M059J (cell line): ENCODE results near the gene ATRAID. TPM values are rescaled to one million over a fixed set of nuclear protein-coding genes. Genes with fewer than 3 reads are reported as not detected.

ENCODE experiments used
- DNase-seq: peaks from one replicate; pipeline ENCODE4 v3.0.0-alpha.2; 2012; ENCODE audit warnings: low read depth
- total RNA-seq: library from RNA; depleted of rRNA; stranded (reverse); fragments of >200 nt; shearing (Covaris generic); gene quantifications from 2 replicates; pipeline ENCODE4 v1.2.3, GENCODE V29; 2014

Gene ATRAID
- total RNA-seq, 1 experiment from 2014 or later, result 334 TPM

DNA sequence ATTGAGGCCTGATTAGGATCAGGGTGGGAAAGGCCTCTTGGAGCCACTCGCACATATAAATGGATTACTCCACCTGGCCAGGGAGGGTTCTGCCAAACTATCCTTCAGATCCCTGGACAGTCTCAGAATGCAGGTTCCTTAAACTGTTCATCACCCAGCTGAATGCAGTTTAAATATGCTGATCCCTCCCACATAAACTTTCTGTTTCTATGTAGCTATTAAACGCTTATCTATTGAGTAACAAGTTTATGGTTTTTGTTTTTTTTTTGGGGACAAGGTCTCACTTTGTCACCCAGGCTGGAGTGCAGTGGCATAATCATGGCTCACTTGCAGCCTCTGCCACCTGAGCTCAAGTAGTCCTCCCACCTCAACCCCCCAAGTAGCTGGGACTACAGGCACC lies 7.2 kb downstream of the ATRAID start:
- DNase-seq, result no peak

DNA sequence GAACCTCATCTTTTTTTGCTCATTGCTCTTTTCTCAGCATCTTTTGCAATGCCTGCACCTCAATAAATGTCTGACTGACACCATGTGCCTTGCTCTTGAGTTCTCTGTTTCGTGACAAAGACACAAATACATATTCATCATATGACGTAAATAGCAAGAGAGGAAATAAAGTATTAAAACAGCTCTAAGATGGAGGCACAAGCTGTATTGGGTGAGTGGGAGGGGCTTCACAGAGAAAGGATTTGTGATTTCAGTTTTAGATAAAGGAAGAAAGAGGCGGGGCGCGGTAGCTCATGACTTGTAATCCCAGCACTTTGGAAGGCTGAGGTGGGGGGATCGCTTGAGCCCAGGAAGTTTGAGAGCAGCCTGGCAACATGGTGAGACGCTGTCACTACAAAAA lies 8.2 kb downstream of the ATRAID start:
- DNase-seq, result no peak

DNA sequence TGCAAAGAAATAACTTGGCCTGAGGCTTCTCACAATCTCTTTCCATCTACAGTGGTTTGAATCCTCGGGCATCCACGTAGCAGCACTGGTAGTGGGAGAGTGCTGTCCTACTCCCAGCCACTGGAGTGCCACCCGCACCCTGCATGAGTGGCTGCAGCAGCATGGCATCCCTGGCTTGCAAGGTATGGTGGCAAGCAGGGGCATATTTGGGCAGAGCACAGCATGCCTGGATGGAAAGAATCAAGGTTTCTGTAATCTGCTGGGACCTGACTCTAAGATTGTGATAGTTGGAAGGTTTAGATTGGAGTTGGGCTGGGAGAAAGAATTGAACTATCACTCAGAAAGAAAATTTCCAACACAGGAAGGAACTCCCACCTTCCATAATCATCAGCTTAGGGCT lies 9.3 kb downstream of the ATRAID start:
- DNase-seq, result no peak

DNA sequence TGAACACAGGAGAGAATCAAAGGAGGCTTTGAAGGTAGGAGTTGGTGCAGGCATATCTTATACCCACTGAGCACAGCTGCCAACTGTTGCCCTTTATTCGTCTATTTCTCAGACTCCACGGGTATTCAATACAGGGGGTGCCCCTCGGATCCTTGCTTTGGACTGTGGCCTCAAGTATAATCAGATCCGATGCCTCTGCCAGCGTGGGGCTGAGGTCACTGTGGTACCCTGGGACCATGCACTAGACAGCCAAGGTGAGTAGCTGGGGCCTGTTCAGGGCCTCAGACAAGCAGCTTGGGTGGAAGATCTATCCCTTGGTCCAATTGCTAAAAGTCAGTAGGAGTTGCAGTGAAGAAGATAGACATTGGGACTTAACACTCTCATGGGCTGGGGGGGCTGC lies 10.6 kb downstream of the ATRAID start:
- no peak for DNase-seq

DNA sequence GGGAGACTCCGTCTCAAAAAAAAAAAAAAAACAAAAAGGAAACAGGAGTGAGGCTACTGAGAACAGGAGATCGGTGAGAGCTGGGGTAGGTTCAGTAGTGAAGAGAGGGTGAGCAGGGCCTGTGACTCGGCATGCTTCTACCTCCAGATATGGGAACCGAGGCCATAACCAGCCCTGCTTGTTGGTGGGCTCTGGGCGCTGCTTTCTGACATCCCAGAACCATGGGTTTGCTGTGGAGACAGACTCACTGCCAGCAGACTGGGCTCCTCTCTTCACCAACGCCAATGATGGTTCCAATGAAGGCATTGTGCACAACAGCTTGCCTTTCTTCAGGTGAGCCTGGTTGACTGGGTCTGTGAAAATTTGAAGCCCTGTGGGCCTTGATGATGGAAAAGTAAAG lies 11.6 kb downstream of the ATRAID start:
- no peak for DNase-seq

DNA sequence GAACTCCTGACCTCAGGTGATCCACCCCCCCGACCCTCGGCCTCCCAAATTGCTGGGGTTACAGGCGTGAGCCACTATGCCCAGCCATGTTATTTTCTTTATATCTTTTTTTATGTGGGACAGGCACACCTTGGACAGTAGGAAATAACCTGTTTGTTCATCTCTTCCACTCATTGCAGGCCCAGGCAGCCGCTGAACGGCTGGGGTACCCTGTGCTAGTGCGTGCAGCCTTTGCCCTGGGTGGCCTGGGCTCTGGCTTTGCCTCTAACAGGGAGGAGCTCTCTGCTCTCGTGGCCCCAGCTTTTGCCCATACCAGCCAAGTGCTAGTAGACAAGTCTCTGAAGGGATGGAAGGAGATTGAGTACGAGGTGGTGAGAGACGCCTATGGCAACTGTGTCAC lies 13.7 kb downstream of the ATRAID start:
- no peak for DNase-seq

DNA sequence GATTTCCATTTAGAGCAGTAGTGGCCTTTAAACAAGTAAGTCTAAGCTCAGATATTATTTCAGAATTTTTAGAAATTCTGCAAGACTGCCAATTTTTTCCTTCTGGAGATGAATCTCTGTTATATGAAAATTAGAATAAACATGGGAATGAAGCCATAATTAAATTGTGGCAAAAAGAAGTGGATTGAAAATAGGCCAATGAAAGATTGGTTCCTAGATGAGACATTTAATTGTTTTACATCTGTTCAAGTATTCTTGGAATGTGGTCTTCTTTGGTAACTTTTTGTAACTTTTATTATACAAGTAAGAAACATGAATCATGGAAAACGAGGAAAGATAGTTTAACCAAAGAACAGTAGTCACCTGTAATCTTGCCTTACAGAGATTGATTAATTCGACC lies 15.7 kb downstream of the ATRAID start:
- DNase-seq, result no peak

DNA sequence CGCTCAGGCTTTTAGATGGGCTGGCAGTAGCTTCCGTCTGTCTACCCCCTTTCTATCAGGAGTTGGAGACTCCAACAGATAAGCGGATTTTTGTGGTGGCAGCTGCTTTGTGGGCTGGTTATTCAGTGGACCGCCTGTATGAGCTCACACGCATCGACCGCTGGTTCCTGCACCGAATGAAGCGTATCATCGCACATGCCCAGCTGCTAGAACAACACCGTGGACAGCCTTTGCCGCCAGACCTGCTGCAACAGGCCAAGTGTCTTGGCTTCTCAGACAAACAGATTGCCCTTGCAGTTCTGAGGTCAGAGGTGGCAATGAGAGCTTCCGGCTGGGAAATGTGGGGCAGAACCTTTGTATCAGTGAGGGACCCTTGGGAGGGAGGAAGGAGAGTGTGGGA lies 20.1 kb downstream of the ATRAID start:
- DNase-seq, result no peak

DNA sequence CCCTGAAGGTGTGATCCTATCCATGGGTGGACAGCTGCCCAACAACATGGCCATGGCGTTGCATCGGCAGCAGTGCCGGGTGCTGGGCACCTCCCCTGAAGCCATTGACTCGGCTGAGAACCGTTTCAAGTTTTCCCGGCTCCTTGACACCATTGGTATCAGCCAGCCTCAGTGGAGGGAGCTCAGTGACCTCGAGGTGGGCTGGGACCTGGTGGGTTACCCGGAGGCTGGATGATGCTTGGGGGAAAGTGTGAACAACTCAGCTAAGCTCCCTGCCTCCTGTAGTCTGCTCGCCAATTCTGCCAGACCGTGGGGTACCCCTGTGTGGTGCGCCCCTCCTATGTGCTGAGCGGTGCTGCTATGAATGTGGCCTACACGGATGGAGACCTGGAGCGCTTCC lies 21.5 kb downstream of the ATRAID start:
- DNase-seq, result no peak

DNA sequence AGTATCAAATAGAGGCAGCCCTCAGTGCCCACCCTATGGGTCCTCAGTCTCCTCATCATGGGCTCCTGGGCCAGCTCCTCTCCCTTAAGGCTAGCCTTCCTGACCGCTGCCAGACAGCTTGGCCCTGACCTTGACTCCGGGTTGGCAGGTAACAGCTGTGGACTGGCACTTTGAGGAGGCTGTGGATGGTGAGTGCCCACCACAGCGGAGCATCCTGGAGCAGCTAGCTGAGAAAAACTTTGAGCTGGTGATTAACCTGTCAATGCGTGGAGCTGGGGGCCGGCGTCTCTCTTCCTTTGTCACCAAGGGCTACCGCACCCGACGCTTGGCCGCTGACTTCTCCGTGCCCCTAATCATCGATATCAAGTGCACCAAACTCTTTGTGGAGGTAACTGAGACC lies 24.3 kb downstream of the ATRAID start:
- DNase-seq, result no peak

DNA sequence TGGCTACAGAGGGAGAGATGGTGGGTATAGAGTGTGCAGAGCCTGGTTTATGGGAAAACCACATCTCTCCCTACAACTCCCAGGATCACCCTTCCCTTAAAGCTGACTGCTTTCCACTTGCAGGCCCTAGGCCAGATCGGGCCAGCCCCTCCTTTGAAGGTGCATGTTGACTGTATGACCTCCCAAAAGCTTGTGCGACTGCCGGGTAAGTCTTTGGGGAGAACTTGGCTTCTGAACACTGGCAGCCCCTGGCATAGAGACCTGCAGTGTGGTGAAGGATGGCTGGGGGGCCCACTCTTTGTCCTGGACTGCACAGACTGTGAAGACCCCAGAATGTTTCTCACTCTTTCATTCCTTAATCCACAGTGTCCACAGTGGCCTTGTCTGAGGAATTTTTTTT lies 24.8 kb downstream of the ATRAID start:
- no peak for DNase-seq

DNA sequence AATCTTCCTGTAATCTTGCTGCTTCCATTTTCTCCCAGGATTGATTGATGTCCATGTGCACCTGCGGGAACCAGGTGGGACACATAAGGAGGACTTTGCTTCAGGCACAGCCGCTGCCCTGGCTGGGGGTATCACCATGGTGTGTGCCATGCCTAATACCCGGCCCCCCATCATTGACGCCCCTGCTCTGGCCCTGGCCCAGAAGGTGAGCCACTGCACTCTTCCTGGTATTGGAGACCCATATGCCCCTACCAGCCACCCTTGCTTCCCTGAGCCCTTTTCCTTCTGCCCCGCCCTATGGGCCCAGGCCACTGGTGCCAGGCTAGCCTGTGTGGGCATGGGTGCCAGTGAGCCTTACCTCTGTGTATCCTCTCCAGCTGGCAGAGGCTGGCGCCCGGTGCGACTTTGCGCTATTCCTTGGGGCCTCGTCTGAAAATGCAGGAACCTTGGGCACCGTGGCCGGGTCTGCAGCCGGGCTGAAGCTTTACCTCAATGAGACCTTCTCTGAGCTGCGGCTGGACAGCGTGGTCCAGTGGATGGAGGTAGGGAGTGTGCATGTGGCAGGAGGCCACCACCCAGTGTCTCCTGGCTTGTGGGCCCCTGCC lies 25.6 kb downstream of the ATRAID start:
- no peak for DNase-seq

DNA sequence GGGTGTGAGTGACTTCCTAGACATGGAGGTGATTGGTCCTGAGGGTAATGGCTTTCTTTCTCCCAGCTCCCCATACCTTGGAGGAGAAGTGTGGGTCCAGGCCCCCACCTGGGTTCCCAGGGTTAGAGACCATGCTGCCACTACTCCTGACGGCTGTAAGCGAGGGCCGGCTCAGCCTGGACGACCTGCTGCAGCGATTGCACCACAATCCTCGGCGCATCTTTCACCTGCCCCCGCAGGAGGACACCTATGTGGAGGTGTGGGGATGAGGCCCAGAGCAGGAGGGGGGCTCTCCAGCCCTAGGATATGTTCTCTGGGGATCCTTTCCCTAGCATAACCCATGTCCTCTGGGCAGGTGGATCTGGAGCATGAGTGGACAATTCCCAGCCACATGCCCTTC lies 27.1 kb downstream of the ATRAID start:
- DNase-seq, result no peak

DNA sequence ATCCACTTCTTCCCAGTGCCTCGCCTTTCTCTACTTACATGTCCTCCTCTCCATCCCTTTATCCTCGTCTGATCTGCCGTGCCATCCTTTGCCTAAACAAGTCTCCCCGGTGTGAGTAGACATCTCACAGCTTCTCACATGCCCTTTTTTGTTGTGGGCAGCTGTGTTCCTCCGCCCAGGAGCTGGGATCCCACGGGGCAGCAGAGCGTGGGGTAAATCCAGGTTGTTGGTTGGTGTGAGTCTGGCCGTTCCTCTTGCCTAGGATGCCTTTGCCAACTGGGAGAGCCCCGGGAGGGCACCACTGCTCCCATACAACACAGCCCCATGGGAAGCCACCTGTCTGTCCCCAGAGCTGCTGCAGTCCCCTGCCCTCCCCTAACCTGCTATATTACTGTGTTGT lies 28.6 kb downstream of the ATRAID start:
- no peak for DNase-seq

DNA sequence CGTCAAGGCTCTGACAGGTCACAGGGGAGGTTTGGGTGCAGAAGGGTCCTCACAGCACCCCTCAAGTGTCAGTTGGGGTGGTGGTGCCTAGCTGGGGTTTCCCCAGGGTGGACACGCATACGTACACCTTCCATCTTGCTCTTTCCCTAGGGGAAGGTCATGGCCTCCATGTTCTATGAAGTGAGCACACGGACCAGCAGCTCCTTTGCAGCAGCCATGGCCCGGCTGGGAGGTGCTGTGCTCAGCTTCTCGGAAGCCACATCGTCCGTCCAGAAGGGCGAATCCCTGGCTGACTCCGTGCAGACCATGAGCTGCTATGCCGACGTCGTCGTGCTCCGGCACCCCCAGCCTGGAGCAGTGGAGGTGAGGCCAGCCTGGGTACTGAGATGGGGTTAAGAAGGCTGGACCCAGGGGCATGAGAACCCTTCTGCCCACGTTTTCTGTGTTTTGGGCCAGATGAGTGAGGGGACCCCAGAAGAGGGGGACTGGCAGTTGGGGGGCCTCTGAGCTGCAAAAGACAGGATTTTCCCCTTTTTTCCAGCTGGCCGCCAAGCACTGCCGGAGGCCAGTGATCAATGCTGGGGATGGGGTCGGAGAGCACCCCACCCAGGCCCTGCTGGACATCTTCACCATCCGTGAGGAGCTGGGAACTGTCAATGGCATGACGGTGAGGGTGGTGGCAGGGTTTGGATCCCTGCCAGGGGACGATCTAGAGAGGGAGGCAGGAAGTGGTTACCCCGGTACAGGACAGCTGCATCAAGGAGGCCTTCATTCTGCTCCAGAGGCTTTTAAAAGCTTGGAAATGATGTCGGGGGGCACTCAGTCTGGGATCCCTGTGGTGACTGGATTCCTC lies 30.1 kb downstream of the ATRAID start:
- no peak for DNase-seq

DNA sequence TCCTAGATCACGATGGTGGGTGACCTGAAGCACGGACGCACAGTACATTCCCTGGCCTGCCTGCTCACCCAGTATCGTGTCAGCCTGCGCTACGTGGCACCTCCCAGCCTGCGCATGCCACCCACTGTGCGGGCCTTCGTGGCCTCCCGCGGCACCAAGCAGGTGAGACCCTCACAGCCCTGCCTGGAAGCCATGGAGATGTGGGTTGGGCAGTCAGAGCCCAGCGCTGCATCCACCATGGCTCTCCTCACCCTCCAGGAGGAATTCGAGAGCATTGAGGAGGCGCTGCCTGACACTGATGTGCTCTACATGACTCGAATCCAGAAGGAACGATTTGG lies 30.7 kb downstream of the ATRAID start:
- DNase-seq, result no peak

DNA sequence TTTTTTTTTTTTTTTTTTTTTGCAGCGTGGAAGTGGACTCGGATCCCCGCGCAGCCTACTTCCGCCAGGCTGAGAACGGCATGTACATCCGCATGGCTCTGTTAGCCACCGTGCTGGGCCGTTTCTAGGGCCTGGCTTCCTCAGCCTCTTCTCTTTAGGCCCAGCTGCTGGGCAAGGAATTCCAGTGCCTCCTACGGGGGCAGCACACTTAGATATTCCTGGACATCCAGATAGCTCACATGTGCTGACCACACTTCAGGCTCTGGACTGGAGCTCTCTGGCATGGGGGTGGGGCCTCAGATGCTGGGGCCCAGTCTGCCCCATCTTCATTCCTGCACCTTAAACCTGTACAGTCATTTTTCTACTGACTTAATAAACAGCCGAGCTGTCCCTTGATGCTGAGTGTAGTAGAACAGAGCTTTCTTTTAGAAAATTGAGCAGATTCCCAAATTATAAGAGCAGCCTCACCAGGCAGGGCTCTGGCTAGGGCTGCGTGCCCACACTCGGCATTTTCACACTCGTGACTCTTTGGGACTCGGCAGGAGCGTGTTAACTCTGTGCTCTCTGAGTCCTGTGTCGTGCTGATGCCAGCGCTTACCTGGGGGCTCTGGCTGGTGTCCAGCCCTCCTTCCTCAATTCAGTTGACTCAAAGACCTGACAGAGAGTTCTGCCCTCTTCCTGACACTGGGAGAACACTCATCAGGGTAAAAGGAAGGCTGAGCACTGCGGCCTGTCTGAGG lies 31.7 kb downstream of the ATRAID start:
- no peak for DNase-seq

DNA sequence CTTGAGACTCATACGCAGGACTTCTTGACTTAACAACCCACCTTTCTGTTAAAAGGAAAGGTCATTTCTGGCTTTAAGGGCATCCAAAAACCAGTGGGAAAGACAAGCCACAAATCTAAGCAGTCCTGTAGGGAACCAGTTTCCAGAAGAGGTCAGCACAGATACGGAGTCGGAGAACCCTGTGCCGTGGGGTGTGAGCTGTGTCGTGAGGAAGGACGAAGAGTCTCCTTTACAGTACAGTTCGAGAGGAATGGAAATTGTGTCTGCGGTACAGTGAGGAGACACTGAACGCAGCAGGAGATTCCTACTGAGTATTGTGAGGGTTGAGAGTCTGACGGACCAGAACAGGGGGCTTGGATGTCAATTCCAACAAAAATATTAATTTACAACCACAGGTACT lies 33.3 kb downstream of the ATRAID start:
- no peak for DNase-seq

DNA sequence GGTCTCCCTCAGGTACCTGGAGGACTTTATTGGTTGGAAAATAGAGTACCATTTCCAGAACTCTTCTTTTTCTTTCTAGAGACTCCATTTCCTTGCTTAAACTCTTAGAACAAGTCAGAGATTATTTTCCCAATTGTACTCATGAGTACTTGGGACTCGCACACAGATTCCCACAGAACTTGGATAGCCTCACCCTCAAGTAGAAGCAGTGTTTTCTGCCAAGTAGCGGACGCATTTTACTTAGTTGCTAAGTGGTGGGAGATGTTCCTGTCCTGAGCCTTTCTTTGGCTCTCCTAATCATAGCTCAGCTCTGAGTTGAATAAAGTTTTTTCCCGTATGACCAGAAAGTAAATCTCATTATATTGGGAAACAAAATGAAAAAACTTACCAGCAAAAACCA lies 33.8 kb downstream of the ATRAID start:
- DNase-seq, result no peak

DNA sequence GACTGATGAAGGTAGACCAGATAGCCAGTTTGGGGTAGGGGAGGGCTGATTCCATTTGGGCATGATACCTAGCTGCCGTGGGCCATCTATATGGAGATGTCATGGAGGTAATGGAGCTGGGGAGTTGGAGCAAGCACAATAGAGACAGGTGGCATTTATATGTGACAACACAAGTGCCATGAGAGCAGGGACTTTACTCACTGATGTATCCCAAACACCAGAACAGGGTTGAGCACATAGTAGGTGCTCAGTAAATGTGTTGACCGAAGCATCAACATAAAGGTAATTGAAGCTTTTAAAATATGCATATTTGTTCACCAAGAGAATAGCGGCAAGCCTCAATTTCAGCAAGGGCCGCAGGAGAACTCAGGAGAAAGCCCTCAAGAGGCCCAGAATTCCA lies 36.1 kb downstream of the ATRAID start:
- no peak for DNase-seq

DNA sequence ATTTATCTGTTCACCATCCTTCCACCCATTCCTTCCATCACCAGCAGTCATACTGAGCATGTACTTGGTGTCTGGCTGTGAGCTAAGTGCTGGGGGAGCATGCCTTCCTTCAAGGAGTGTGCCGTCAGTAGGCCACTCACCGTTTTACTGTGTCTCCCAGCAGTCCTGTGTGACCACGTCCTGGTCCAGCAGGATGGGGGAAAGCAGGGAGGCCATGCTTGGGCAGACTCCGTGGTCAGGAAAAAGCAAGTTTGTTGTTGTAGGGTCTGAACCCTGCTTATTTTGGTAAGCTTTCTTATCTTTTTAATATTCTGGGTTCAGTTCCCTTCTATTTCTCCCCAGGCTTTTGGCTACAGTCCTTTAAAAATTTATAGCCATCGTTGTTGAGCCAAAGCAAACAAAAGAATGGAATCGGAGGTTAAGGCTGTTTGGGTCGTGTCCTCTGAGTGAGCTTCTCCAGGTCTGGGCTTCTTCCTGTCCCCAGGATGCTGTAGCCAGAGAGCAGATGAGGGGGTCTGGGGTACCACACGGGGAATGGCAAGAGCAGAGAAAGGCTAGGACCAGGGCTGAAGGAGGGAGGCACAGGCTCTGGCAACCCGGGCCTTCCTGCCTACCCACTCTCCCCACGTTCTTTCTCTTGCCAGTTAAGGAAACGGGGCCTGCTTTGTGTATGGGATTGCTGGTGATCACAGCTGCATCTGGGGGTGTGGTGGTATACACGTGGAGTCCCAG lies 37.5 kb downstream of the ATRAID start:
- DNase-seq, result peak; percentile 23

DNA sequence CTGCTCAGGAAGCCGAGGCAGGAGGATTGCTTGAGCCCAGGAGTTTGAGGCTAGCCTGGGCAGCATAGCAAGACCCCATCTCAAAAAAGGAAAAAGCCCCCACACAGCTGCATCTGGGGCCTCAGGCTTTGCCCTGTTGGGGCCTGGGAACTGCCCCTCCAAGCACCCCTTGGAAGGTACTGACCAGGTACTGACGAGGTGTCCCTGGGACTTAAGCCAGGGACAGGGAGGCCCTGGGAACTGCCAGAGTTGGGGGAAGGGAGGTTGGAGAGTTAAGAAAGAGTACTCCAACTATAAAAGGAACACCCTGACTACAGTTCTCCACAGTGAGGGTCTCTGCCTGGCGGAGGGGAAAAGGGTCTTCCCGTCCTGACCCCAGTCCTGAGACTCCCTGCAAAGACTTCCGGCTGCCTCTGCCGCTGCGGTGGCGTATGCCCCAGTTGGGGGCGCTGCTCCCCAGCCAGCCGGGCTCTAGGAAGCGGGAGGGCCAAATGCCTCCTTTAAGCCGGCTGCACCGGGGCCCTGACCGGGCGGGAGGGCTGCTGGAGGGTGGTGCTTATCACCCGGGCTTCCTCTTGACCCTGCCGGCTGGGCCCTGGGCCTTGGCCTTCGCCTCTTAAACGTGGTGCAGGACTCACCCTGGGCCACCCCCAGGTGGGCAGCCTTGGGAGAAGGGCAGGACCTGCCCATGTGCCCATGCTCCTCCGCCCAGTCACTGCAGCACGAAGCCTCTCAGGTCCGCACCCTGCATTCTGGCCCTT lies 38.2 kb downstream of the ATRAID start:
- DNase-seq, result no peak
